Stimulated activated CD4-positive, alpha-beta T cell treated with anti-CD3 and anti-CD28 coated beads, Interleukin-4, amount 100 ng/mL, for 24 hours (primary cell): ENCODE measurements around the gene GATD1.

ENCODE experiments used
- DNase-seq: peaks from one replicate; pipeline ENCODE4 v3.0.0-alpha.2; 2020

Gene GATD1

DNA sequence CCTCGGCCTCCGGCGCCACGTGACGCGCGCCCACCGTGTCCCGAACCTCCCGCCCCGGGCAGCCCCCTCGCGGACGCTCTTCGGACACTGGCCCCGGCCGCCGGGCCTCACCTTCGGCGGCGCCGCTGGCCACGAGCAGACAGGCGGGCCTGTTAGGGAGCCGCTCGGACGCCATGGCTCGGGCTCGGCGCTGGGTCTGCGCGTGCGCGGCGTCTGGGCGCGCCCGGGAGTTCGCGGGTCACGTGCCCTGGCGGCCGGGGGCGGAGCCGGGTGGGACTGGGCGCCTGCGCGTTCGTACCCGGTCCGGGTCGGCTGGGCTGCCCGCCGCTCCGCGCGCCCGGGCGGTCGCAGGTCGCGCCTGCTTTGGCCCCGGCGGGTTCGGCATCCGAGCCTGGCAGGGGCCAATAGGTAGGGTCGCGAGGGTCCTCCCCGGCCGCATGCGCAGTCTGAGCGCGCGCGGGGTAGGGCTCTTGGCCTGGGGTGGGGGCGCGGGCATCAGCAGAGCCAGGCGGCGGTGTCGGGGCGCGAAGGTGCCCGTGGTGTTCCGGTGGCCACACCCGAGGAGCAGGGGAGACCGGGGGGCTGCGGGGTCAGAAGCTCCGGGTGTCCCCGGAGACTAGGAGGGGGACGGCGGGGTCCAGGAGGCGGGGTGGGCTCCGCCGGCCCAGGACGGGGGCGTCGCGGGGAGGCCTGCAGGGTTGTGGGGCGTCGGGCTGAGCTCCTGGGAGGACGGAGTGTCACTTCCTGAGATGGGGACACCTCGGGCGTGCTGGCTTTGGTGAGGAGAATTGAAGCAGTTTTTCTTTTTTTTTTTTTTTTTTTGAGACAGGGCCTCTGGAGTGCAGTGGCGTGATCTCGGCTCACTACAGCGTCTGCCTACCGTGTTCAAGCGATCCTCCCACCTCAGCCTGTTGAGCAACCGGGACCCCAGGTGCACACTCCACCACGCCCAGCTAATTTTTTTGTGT, at the start of gene GATD1:
TSS of gene GATD1 (minus strand) at position 200 of the 968 bp plus-strand sequence. CDS start at position 175, 25 bp downstream.
- peak; percentile 94 for DNase-seq

DNA sequence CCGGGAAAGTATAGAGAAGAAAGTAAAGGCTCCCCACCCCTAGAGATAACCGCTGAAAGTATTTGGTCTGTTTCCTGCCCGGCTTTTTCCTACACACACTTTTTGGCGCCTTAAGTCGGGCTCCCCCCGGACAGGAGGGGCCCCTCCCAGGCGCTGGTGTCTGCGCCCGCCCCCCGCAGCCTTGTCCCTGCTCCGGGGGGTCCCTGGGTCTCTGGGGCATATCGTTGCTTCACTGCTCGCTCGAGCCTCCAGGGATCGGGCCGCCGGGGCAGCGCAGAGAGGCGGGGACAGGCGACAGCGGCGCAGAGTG, 49.5 kb upstream of the GATD1 start:
- no peak for DNase-seq

DNA sequence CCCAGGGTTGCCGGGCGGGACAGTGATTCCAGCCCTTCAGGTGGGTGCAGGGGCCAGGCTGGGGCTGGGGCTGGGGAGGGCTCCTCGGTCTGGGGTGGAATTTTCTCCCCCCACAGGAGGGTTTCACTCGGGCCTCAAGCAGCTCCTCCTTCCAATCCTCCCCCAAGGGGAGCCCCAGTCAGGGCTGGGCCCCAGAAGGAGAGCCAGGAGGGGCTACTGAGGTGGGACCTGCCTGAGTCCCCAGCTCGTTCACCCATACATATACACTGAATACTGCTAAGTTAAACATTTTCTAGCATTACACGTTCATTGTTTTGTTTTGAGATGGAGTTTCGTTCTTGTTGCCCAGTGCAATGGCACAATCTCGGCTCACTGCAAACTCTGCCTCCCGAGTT, 48.9 kb upstream of the GATD1 start:
- no peak for DNase-seq

- no peak for DNase-seq
Observed at GRCh38 chr11:825366-826226, 48.3 kb upstream of the GATD1 start.

DNA sequence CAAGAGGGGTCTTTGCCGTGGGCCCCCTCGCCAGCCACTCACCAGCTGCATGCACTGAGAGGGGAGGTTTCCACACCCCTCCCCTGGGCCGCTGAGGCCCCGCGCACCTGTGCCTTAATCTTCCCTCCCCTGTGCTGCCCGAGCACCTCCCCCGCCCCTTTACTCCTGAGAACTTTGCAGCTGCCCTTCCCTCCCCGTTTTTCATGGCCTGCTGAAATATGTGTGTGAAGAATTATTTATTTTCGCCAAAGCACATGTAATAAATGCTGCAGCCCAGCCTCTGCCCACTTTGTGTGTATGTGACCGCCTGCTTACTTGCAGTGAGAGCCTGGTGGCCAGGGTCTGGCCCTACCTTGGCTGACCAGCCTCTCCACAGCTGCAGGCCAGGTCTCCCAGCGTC, 47.7 kb upstream of the GATD1 start:
- no peak for DNase-seq

- no peak for DNase-seq
Observed at GRCh38 chr11:824292-824880, 47.1 kb upstream of the GATD1 start.

DNA sequence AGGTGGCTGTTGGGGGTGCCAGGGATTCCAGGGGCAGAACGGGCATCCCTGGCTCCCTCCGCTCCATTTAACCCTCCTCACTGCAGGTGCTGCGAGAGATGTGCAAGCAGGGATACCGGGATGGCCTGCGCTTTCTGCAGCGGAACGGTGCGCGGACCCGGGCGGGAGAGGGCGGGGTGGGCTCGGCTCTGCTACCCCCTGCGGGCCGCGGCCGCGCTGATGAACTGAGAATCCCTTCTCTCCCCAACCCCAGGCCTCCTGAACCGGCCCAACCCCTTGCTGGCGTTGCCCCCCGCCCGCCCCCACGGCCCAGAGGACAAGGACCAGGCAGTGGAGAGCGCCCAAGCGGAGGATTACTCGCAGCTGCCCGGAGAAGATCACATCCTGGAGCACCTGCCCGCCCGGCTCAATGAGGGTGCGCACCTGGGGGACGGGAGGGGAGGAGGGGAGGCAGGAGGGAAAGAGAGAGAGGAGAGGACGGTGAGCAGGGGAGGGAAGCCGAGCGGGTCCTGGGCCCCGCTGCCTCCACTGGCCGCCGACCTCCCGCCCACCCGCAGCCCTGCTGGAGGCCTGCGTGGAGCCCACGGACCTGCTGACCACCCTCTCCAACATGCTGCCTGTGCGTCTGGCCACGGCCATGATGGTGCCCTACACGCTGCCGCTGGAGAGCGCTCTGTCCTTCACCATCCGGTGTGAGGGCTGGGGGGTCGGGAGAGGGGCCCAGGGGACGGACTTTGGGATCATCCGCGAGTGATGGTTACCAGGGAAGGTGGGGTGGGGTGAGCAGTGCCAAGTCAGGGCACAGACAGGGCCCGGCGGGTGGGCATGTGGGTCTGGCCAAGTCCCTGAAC, 46.4 kb upstream of the GATD1 start:
- no peak for DNase-seq

- DNase-seq: no peak
Observed at GRCh38 chr11:821512-822371, 44.5 kb upstream of the GATD1 start.

- DNase-seq: no peak
Observed at GRCh38 chr11:820655-821511, 43.6 kb upstream of the GATD1 start.

- DNase-seq: peak; percentile 93
Observed at GRCh38 chr11:819943-820649, 42.8 kb upstream of the GATD1 start.

DNA sequence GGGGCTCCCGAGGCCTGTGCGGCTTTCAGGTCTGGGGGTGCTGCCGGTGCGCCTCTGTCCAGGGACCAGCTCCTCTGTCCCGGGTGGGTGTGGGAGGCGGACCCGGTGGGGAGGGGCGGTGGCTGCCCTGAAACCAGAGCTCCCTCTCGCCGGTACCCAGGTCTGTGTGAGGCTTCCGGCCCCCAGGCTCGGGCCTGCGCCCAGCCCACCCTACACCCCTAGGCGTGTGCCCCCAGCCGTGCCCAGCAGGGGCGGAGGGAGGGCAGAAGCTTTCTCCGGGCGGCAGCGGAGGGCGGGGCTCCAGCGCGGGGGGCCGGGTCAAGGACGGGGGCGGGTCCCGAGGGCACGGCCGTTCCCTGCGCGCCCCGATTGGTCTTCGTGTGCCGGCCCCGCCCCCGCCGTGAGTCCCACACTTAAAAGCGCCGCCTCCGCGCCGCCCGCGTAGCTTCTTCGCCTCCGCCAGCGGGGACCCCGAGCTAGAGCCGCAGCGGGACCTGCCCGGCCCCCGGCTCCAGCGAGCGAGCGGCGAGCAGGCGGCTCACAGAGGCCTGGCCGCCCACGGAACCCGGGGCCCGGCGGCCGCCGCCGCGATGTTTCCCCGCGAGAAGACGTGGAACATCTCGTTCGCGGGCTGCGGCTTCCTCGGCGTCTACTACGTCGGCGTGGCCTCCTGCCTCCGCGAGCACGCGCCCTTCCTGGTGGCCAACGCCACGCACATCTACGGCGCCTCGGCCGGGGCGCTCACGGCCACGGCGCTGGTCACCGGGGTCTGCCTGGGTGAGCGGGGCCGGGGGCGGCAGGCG, 42.0 kb upstream of the GATD1 start:
- peak; percentile 88 for DNase-seq

DNA sequence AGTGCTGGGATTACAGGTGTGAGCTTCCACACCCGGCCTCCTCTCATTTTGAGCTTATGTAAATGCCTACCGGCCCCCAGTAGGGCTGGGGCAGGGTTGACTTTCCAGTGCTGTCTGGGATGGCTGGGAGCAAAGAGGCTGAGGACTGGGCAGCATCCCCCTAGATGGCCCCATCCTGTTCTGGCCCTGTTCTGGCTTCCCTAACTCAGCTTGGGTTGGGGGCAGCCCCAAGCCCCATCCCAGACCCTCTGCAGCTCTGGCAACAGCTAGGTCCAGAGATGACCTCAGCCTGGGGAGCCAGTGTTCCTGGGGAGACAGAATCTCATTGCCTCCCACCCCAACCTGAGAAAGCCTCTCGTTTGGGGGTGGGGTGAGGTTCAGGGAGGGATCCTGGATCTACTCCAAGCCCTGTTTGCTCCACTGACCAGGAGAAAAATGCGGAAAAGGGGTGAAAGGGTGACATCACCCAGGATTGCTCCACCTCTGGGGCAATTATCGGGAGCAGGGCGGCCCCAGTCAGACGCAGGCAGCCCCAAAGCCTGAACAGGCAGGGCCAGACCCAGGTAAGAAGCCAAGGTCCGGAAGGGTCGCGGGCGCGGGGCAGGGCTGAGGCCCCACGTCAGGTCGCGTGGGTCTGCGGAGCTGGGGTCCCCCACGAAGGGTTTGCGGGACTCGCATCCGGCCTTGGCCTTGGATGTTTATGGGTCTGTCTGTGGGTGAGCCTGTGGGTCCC, 41.3 kb upstream of the GATD1 start, which contains the start of gene PNPLA2:
TSS of gene PNPLA2 (plus strand) at position 519 of the 733 bp plus-strand sequence. CDS start 805 bp downstream, outside the sequence.
- DNase-seq: no peak

- DNase-seq: no peak
Observed at GRCh38 chr11:816433-816779, 39.1 kb upstream of the GATD1 start.

DNA sequence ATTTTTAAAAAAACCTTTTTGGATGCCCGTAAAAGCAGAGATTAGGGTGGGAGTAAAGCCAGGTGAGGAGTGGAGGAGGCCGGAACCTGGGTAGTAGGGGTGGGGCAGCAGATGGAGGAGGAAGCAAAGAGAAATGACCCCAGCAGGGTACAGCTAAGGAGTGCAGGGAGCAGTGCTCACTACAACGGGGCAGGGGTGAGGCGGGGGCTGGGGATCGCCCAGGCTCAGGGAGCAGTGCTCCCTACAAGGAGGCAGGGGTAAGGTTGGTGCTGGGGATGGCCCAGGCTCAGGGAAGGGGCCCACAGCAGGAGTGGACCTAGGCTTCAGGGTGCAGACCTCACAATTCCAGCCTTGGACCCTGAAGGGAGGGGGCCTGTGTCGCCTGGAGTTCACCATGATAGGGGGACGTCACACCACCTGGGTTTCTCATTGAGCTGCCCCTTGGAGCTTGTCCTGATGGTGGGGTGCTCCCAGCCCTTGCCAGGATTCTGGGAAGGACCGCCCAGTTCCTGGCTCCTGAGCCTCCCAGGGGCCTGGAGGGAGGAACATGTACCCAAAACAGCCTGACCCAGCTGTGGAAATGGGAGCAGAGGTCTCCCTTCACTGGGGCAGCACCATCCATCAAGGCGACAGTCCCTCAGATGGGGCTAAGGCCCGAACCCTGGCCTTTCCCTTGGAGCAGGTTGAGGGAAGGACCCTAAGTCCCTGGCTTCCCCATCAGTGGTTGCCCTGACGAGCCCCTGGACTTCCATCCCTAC, 38.6 kb upstream of the GATD1 start:
- DNase-seq: no peak

GRCh38 chr11:813456-814096, 36.3 kb upstream of the GATD1 start:
- no peak for DNase-seq

GRCh38 chr11:813072-813455, 35.8 kb upstream of the GATD1 start:
- no peak for DNase-seq

- no peak for DNase-seq
Observed at GRCh38 chr11:812390-812789, 35.1 kb upstream of the GATD1 start.
